Raji (cell line): ENCODE data around the gene PP2D1.

Source experiments
- POLR2A ChIP-seq: IDR thresholded peaks from 2 replicates; pipeline ENCODE4 v1.6.1; 2011; ENCODE audit warnings: low read depth, low read length, control low read depth; ENCODE audit not compliant: insufficient read depth

The PP2D1 gene

DNA sequence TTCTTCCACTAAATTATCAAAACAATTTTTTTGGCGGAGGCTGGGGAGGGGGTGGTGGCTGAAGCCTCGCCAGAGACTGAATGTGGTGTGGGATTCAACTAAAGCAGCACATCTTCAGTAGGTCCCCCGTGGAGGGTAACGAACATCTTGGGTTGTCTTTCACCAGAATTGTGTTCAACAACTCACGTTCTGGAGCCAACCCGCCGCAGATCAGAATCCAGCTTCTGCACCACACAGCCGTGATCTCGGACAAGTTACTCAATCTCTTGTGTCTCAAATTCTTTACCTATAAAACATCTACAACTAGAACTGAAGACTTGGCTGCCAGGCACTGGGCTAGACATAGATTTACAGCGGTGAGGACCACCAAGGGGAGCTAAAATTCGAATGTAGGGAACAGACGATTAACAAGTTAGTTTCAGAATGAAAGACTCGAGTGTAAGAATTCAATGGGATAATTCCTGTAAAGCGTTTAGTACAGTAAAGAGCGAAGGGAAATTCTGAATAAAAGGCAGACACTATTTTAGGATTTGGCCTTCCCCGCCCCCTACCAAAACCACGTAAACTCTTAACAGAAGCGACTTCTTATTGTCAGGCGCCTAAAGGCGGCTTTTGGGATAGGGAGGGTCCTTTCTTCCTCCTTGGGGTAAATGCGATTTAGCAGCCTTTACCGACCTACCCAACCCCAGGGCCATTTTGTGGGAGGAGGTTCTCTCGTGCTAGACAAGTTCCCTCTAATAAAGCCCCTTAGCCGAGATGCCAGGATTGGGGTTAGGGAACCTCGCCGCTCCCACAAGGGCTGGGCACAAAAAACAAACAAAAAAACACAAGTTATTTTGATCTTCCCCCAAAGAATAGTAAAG lies 65.9 kb downstream of the PP2D1 start:
- TF ChIP-seq POLR2A: no peak

DNA sequence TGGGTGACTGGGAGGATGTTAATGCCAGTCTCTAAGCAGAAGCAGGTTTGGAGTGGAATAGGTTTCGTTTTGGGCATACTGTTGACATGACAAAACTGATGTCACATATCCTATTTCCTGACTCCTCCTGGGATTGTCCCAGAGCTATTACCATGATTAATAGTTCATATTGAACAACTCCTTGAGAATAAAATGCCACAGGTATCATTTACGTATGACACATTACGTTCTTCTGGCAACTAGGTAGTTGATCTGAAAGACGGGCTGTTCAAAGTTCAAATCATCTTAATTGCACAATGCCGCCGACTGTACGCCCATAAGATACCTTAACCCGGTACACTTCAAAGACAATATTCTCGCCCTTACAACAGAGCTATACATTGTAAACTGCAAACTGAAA lies 66.5 kb downstream of the PP2D1 start:
- TF ChIP-seq POLR2A: no peak

DNA sequence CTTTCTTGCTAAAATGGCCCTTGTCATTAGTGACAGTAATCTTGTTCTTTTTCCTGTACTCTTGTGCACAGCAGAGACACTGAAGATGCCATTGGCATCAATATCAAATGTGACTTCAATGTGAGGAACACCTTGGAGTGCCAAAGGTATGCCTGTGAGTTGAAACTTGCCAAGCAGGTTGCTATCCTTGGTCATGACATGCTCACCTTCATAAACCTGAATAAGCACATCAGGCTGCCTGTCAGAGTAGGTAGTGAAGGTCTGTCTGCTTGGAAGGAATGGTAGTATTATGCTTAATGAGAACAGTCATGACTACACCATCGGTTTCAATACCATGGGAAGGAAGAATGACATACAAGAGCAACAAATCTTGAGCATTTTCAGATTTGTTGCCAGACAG lies 71.4 kb downstream of the PP2D1 start:
- TF ChIP-seq POLR2A: no peak

GRCh38 chr3:19938295-19938627 lies 73.8 kb downstream of the PP2D1 start:
- TF ChIP-seq POLR2A: no peak

GRCh38 chr3:19937459-19938294 lies 74.4 kb downstream of the PP2D1 start:
- TF ChIP-seq POLR2A: no peak
